K562 (cell line): Measurements from ENCODE around the gene SAMD10. TPM values are rescaled to one million over a fixed set of nuclear protein-coding genes. Genes with fewer than 3 reads are reported as not detected.
A peak's percentile ranks its signal among the peaks of the same experiment; 100 is the strongest.

Source experiments
- ATAC-seq: fragments of 200-7000 bp; cut with Tn5 transposase; 3 replicates; pipeline ENCODE4 v1.9.1; 2020; ENCODE audit warnings: moderate library complexity
- BruUV-seq: library from RNA; stranded (reverse); fragments of 400-500 nt; replicated peaks from 2 replicates; lab custom pipeline; 2021; lab: Mats Ljungman, UMichigan
- CTCF ChIA-PET: fragments of 300-600 bp; formaldehyde crosslinking; extraction: SDS; loops from one replicate; lab custom pipeline; 2021; ENCODE audit warnings: low intra/inter-chr PET ratio; lab: Yijun Ruan, JAX
- POLR2A ChIA-PET: fragments of 300-600, 350-650 bp; sonication (Branson Sonifier 250); formaldehyde crosslinking; extraction: SDS; loops from one replicate; lab custom pipeline; 2021; ENCODE audit warnings: antibody characterized with exemption, inconsistent platforms; lab: Yijun Ruan, JAX
- DNase-seq, 4 experiments: peaks; one replicate each; pipeline versions ENCODE4 v3.0.0 to v3.0.0-alpha.2; 2011 to 2018; ENCODE audit warnings: low spot score in 3 of 4, mixed read lengths in 3 of 4; ENCODE audit errors: extremely low read depth in 1 of 4
- FAIRE-seq: peaks from 2 replicates; lab custom pipeline; 2011; peaks lifted over from hg19 to GRCh38; lab: Jason Lieb, UNC
- H2AFZ ChIP-seq: 2 replicates; pipeline ENCODE4 v1.6.0; 2011; ENCODE audit warnings: low read depth, low read length, control low read depth, inconsistent platforms
- H3K27ac ChIP-seq: fragments of 200-600 bp; 3 replicates; pipeline ENCODE4 v1.8.0; 2011; ENCODE audit warnings: low read depth, mild to moderate bottlenecking, control low read depth, inconsistent platforms, low read length, moderate library complexity, mixed read lengths; ENCODE audit errors: extremely low read depth
- H3K27me3 ChIP-seq, 2 experiments: fragments of 300-600 bp in 1 of 2; 2 replicates in 1 of 2; 3 replicates in 1 of 2; pipeline versions ENCODE4 v1.6.0 to v1.8.0; 2011; ENCODE audit warnings: inconsistent platforms in 2 of 2, low read length in 2 of 2, mild to moderate bottlenecking in 1 of 2, mixed read lengths in 1 of 2, moderate library complexity in 1 of 2; ENCODE audit not compliant: control insufficient read depth in 2 of 2, insufficient read depth in 2 of 2
- H3K36me3 ChIP-seq: fragments of 300-600 bp; 3 replicates; pipeline ENCODE4 v1.8.0; 2011; ENCODE audit warnings: mild to moderate bottlenecking, low read length, inconsistent platforms; ENCODE audit not compliant: control insufficient read depth, insufficient read depth
- H3K4me1 ChIP-seq, 2 experiments: fragments of 200-600 bp in 1 of 2; replicated peaks in 1 of 2; 2 replicates in 1 of 2; 3 replicates in 1 of 2; pipeline versions ENCODE4 v1.5.1 to v1.8.0; 2011; ENCODE audit warnings: inconsistent platforms in 2 of 2, low read length in 2 of 2, mild to moderate bottlenecking in 1 of 2, mixed read lengths in 1 of 2, moderate library complexity in 1 of 2; ENCODE audit not compliant: control insufficient read depth in 2 of 2, insufficient read depth in 2 of 2
- H3K4me2 ChIP-seq: 2 replicates; pipeline ENCODE4 v1.6.1; 2011; ENCODE audit warnings: low read length, control low read depth, inconsistent platforms, mixed read lengths; ENCODE audit not compliant: insufficient read depth
- H3K4me3 ChIP-seq: fragments of 200-600 bp; sonication (generic), shearing (Covaris generic); 2 replicates; pipeline ENCODE4 v1.5.1; 2016; ENCODE audit warnings: control low read depth, inconsistent platforms
- H3K79me2 ChIP-seq: fragments of 200-600 bp; 3 replicates; pipeline ENCODE4 v1.8.0; 2011; ENCODE audit warnings: low read length, inconsistent platforms; ENCODE audit not compliant: control insufficient read depth, insufficient read depth
- H3K9ac ChIP-seq, 2 experiments: 2 replicates each; pipeline versions ENCODE4 v1.6.0 to v1.6.1; 2011; ENCODE audit warnings: low read depth in 2 of 2, low read length in 2 of 2, control low read depth in 1 of 2, inconsistent platforms in 1 of 2, mild to moderate bottlenecking in 1 of 2, mixed read lengths in 1 of 2; ENCODE audit not compliant: insufficient read depth in 1 of 2
- H3K9me1 ChIP-seq: one replicate; pipeline ENCODE4 v1.6.0; 2011; ENCODE audit warnings: inconsistent platforms, mild to moderate bottlenecking, low read length, moderate library complexity; ENCODE audit not compliant: control insufficient read depth, insufficient read depth
- H3K9me3 ChIP-seq: replicated peaks from 2 replicates; pipeline ENCODE4 v1.5.1; 2011; ENCODE audit warnings: low read depth, low read length, inconsistent platforms; ENCODE audit not compliant: control insufficient read depth, insufficient read depth
- H4K20me1 ChIP-seq: replicated peaks from 2 replicates; pipeline ENCODE4 v1.6.1; 2011; ENCODE audit warnings: low read length, inconsistent platforms, mixed read lengths; ENCODE audit not compliant: control insufficient read depth, insufficient read depth
- CBFA2T2 ChIP-seq: fragments of 450-650 bp; conservative IDR thresholded peaks from 2 replicates; pipeline ENCODE4 v1.6.1; 2017; ENCODE audit warnings: mild to moderate bottlenecking
- EGR1 ChIP-seq: fragments of 450-650 bp; conservative IDR thresholded peaks from 2 replicates; pipeline ENCODE4 v1.6.1; 2017; ENCODE audit warnings: mild to moderate bottlenecking
- ETV6 ChIP-seq, 3 experiments: fragments of 150-350 bp in 1 of 3; sonication (generic) in 1 of 3; formaldehyde crosslinking in 1 of 3; IDR thresholded peaks; 2 replicates each; pipeline versions ENCODE4 v1.6.1 to v1.8.0; 2014 to 2022; ENCODE audit warnings: borderline replicate concordance in 2 of 3, low read depth in 2 of 3, antibody characterized with exemption in 1 of 3, low read length in 1 of 3, mild to moderate bottlenecking in 1 of 3, missing genetic modification reagents in 1 of 3
- FIP1L1 ChIP-seq: fragments of 200-400 bp; formaldehyde crosslinking; IDR thresholded peaks from 2 replicates; pipeline ENCODE4 v1.6.1; 2018; ENCODE audit warnings: mild to moderate bottlenecking, low read depth, low read length; ENCODE audit not compliant: poor library complexity, severe bottlenecking
- HMGN3 ChIP-seq: IDR thresholded peaks from 2 replicates; pipeline ENCODE4 v1.6.1; 2011; ENCODE audit warnings: borderline replicate concordance, low read depth, mild to moderate bottlenecking, mixed read lengths, low read length; ENCODE audit not compliant: insufficient read length; ENCODE audit errors: extremely low read depth
- MAZ ChIP-seq, 2 experiments: fragments of 450-650 bp in 1 of 2; sonication (generic) in 1 of 2; formaldehyde crosslinking; IDR thresholded peaks in 1 of 2; conservative IDR thresholded peaks in 1 of 2; 2 replicates each; pipeline versions ENCODE4 v1.4.0 to v1.5.0; 2020; ENCODE audit warnings: mild to moderate bottlenecking in 1 of 2, missing genetic modification reagents in 1 of 2
- NFYB ChIP-seq: IDR thresholded peaks from 2 replicates; pipeline ENCODE4 v1.6.1; 2011; ENCODE audit warnings: mild to moderate bottlenecking, moderate library complexity; ENCODE audit not compliant: insufficient read length; ENCODE audit errors: extremely low read depth
- POLR2A ChIP-seq: fragments of 450-650 bp; conservative IDR thresholded peaks from 2 replicates; pipeline ENCODE4 v1.6.1; 2016
- POLR2G ChIP-seq: fragments of 200-400 bp; formaldehyde crosslinking; IDR thresholded peaks from 2 replicates; pipeline ENCODE4 v1.6.1; 2017; ENCODE audit warnings: low read depth, mild to moderate bottlenecking, antibody characterized with exemption, low read length, moderate library complexity
- SIN3A ChIP-seq, 2 experiments: fragments of 150-350 bp in 1 of 2; IDR thresholded peaks; 2 replicates each; pipeline ENCODE4 v1.6.1; 2011 to 2016; ENCODE audit warnings: borderline replicate concordance in 2 of 2, low read depth in 2 of 2, low read length in 2 of 2, mild to moderate bottlenecking in 2 of 2, moderate library complexity in 2 of 2; ENCODE audit not compliant: control insufficient read depth in 1 of 2
- SMARCA4 ChIP-seq: fragments of 450-650 bp; IDR thresholded peaks from 2 replicates; pipeline ENCODE4 v1.6.1; 2016
- SP2 ChIP-seq: IDR thresholded peaks from 2 replicates; pipeline ENCODE4 v1.6.1; 2011; ENCODE audit warnings: mild to moderate bottlenecking, low read depth, low read length, moderate library complexity; ENCODE audit not compliant: poor library complexity, severe bottlenecking; ENCODE audit errors: extremely low read depth
- SUPT5H ChIP-seq: fragments of 450-650 bp; IDR thresholded peaks from 2 replicates; pipeline ENCODE4 v1.6.1; 2016
- WGBS: fragments of 100-300 bp; shearing (Covaris generic); methylation state at CpG from one replicate; pipeline ENCODE4 v1.1.6; 2016; ENCODE audit warnings: low coverage, mixed read lengths; ENCODE audit not compliant: insufficient coverage; ENCODE audit errors: missing lambda C conversion rate; 5-methylcytosine and 5-hydroxymethylcytosine counted together
- in situ Hi-C: fragments of 300-500 bp; cut with MboI; formaldehyde crosslinking; loops from 4 replicates; pipeline ENCODE4 v1.15.0; 2018; ENCODE audit warnings: inconsistent platforms, mixed read lengths
- intact Hi-C: fragments of 100-400 bp; cut with micrococcal nuclease; formaldehyde crosslinking; loops from 2 replicates; pipeline ENCODE4 v1.14.2; 2022
- polyA plus RNA-seq, 8 experiments: library from polyadenylated mRNA; depleted of rRNA in 4 of 8; stranded (reverse) in 5 of 8; unstranded in 3 of 8; fragments of >200 nt; fragmentation: Nextera tagmentation in 2 of 8; fragmentation: Illumina TruSeq in 1 of 8; extraction: Ambion mirVana in 2 of 8; extraction: Trizol in 1 of 8; gene quantifications; 2 replicates each; pipeline versions ENCODE4 v1.2.1 to v1.2.3, GENCODE V29; 2011 to 2014; ENCODE audit warnings: inconsistent platforms in 1 of 8, missing spikeins in 1 of 8
- total RNA-seq, 7 experiments: library from RNA; depleted of rRNA in 6 of 7; stranded (reverse); fragments of >200 nt in 6 of 7; fragmentation: Illumina TruSeq in 2 of 7; extraction: Trizol in 2 of 7; gene quantifications; 2 replicates each; pipeline versions ENCODE4 v1.2.1 to v1.2.3, GENCODE V29; 2011 to 2021; ENCODE audit warnings: low replicate concordance in 1 of 7
- TF ChIP-seq, protein P1 (sequence below): fragments of 250-450 bp; sonication (Bioruptor Pico); IDR thresholded peaks from 2 replicates; pipeline ENCODE4 v1.8.0; 2022; ENCODE audit warnings: moderate library complexity, mild to moderate bottlenecking, inconsistent platforms
- TF ChIP-seq, protein P2 (sequence below): fragments of 250-450 bp; sonication (Bioruptor Pico); IDR thresholded peaks from 2 replicates; pipeline ENCODE4 v1.4.0; 2020; ENCODE audit warnings: borderline replicate concordance
- TF ChIP-seq, protein P3 (sequence below): fragments of 200-800 bp; sonication (Bioruptor generic); IDR thresholded peaks from 2 replicates; pipeline ENCODE4 v1.6.1; 2017; ENCODE audit warnings: missing genetic modification characterization, missing compliant biosample characterization

The SAMD10 gene
- total and polyA plus RNA-seq, 9 of the 15 experiments (the other 6 are each of a cell fraction or from before 2014, with no cell fraction given) = 0.37 to 15.2 (median 4.8) TPM

DNA sequence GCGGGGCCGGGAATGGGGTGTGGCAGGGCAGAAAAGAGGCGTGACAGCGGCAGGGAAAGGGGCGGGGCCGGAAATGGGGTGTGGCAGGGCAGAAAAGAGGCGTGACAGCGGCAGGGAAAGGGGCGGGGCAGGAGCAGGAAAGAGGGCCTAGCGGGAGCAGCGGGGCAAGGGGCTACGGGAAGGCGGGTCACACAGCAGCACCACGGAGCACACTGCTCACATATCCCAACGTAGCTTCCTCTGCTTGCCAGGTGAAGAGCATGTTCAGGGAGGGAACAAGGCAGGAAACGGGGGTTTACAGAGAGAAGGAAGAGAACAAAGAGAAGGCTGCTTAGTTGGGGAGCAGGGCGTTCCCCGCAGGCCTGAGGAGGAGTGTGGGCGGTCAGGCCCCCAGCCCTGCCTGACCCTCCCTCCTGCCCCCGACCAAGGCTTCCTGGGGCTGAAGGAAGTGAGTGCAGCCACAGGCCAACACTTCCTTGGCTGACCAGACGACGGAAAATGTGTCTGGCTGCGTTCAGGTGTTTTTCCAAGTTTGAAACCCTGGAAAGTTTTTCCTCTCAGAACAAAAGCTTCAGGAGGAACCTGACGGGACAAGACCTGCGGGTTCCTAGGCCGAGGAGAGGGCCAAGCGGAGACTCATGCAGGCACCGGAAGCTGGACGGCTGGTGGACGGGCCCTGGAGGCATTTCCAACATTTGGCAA is 37.0 kb downstream of the SAMD10 start:
- H3K27me3 ChIP-seq = no peaks in the 10 kb centered on the region
- in situ Hi-C loops (no loop called here), intact Hi-C loops (no loop called here)
- BruUV-seq = no TSS peak
- H3K36me3 ChIP-seq = peaks cover 76% of the 10 kb centered on the region; the same call in 2 of the 3 replicates
- H3K4me3 ChIP-seq = no peak overlapping the region
- peaks cover 30% of the 10 kb centered on the region for H3K79me2 ChIP-seq
- peaks cover 8 to 78% of the 10 kb centered on the region in 2 experiments; a peak in 3 of 5 replicates for H3K4me1 ChIP-seq
- H3K9me1 ChIP-seq = peaks cover 5% of the 10 kb centered on the region
- 42% methylated on average over 21 of the region's 30 CpGs for WGBS
- peak overlapping the region; percentile 37 for H3K27ac ChIP-seq
- ChIA-PET POLR2A (no interaction called here), CTCF (no interaction called here)
- peak overlapping the region in 1 of 2 experiments; percentile 85; a peak in 2 of 4 replicates for H3K9ac ChIP-seq
- peak overlapping the region; percentile 70 for H3K4me2 ChIP-seq
- peak; percentile 77 to 87 (median 80) for DNase-seq
- peaks cover 32% of the 10 kb centered on the region for H4K20me1 ChIP-seq
- FAIRE-seq = peak; percentile 96
- H3K9me3 ChIP-seq = no peaks in the 10 kb centered on the region; the same call in 1 of the 2 replicates
- ATAC-seq = peak; percentile 67
- H2AFZ ChIP-seq = no peak overlapping the region
- TF ChIP-seq, protein P1, sequence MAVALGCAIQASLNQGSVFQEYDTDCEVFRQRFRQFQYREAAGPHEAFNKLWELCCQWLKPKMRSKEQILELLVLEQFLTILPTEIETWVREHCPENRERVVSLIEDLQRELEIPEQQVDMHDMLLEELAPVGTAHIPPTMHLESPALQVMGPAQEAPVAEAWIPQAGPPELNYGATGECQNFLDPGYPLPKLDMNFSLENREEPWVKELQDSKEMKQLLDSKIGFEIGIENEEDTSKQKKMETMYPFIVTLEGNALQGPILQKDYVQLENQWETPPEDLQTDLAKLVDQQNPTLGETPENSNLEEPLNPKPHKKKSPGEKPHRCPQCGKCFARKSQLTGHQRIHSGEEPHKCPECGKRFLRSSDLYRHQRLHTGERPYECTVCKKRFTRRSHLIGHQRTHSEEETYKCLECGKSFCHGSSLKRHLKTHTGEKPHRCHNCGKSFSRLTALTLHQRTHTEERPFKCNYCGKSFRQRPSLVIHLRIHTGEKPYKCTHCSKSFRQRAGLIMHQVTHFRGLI = no peak
- TF ChIP-seq FIP1L1 = no peak
- peak; percentile 43 for TF ChIP-seq SUPT5H
- TF ChIP-seq, protein P2, sequence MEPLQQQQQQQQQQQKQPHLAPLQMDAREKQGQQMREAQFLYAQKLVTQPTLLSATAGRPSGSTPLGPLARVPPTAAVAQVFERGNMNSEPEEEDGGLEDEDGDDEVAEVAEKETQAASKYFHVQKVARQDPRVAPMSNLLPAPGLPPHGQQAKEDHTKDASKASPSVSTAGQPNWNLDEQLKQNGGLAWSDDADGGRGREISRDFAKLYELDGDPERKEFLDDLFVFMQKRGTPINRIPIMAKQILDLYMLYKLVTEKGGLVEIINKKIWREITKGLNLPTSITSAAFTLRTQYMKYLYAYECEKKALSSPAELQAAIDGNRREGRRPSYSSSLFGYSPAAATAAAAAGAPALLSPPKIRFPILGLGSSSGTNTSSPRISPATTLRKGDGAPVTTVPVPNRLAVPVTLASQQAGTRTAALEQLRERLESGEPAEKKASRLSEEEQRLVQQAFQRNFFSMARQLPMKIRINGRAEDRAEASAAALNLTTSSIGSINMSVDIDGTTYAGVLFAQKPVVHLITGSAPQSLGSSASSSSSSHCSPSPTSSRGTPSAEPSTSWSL (CRISPR knock-in tag) = no peak
- TF ChIP-seq SIN3A (IDR thresholded peaks at IDR 0.05; ENCODE audit: borderline replicate concordance in 2 of 2, control insufficient read depth in 1 of 2, low read depth in 2 of 2, low read length in 2 of 2) = peak in 1 of 2 experiments; percentile 57; a peak in 2 of 4 replicates
- 0 out of 4 replicates have a peak, but pooled peaks of 1 of the 2 experiments have one; percentile 11 for TF ChIP-seq ETV6 (IDR thresholded peaks at IDR 0.05; ENCODE audit: borderline replicate concordance in 1 of 2, low read depth in 2 of 2, low read length in 1 of 2)
- no peak for TF ChIP-seq ETV6 (CRISPR knock-in tag; IDR thresholded peaks at IDR 0.05; ENCODE audit: borderline replicate concordance)
- TF ChIP-seq SP2 = no peak
- TF ChIP-seq EGR1 = 0 out of 2 replicates have a peak, but pooled peaks have one; percentile 10
- no peak for TF ChIP-seq CBFA2T2
- peak; percentile 51 for TF ChIP-seq POLR2G
- 0 out of 4 replicates have a peak, but pooled peaks of 1 of the 2 experiments have one; percentile 14 for TF ChIP-seq MAZ (CRISPR knock-in tag; conservative IDR thresholded peaks at IDR 0.05 in 1 of 2, IDR thresholded peaks at IDR 0.05 in 1 of 2)
- no peak for TF ChIP-seq NFYB
- peak; percentile 55 for TF ChIP-seq POLR2A
- TF ChIP-seq, protein P3, sequence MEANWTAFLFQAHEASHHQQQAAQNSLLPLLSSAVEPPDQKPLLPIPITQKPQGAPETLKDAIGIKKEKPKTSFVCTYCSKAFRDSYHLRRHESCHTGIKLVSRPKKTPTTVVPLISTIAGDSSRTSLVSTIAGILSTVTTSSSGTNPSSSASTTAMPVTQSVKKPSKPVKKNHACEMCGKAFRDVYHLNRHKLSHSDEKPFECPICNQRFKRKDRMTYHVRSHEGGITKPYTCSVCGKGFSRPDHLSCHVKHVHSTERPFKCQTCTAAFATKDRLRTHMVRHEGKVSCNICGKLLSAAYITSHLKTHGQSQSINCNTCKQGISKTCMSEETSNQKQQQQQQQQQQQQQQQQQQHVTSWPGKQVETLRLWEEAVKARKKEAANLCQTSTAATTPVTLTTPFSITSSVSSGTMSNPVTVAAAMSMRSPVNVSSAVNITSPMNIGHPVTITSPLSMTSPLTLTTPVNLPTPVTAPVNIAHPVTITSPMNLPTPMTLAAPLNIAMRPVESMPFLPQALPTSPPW (CRISPR knock-in tag) = peak; percentile 70
- TF ChIP-seq SMARCA4 = no peak
- TF ChIP-seq HMGN3 = peak; percentile 18
